HepG2 (cell line): ENCODE results near the gene SIVA1. TPM values are rescaled to one million over a fixed set of nuclear protein-coding genes. Genes with fewer than 3 reads are reported as not detected.
A peak's percentile ranks its signal among the peaks of the same experiment; 100 is the strongest.

Source experiments
- AKAP8 ChIP-seq: sonication (generic); formaldehyde crosslinking; IDR thresholded peaks from 2 replicates; pipeline ENCODE4 v1.5.1; 2020; ENCODE audit warnings: mild to moderate bottlenecking, missing genetic modification reagents
- FOXM1 ChIP-seq: sonication (generic); formaldehyde crosslinking; IDR thresholded peaks from 2 replicates; pipeline ENCODE4 v1.5.0; 2020; ENCODE audit warnings: missing genetic modification reagents
- HES4 ChIP-seq: sonication (generic); formaldehyde crosslinking; IDR thresholded peaks from 2 replicates; pipeline ENCODE4 v1.9.0; 2021; ENCODE audit warnings: mild to moderate bottlenecking, missing genetic modification reagents, borderline replicate concordance
- JUNB ChIP-seq: sonication (generic); formaldehyde crosslinking; IDR thresholded peaks from 2 replicates; pipeline ENCODE4 v1.8.0; 2022; ENCODE audit warnings: missing genetic modification reagents, mild to moderate bottlenecking, borderline replicate concordance
- MEIS2 ChIP-seq: sonication (generic); formaldehyde crosslinking; IDR thresholded peaks from 2 replicates; pipeline ENCODE4 v1.9.0; 2021; ENCODE audit warnings: mild to moderate bottlenecking, missing genetic modification reagents
- NCOR1 ChIP-seq: fragments of 200-600 bp; sonication (generic); IDR thresholded peaks from 2 replicates; pipeline ENCODE4 v1.7.0; 2017; ENCODE audit warnings: antibody characterized with exemption, low read length, borderline replicate concordance
- NFE2L2 ChIP-seq: fragments of 150-350 bp; IDR thresholded peaks from 2 replicates; pipeline ENCODE4 v1.6.1; 2014; ENCODE audit warnings: low read length
- PHF20 ChIP-seq: sonication (generic); formaldehyde crosslinking; IDR thresholded peaks from 2 replicates; pipeline ENCODE4 v1.5.0; 2020; ENCODE audit warnings: mild to moderate bottlenecking, missing genetic modification reagents
- POLR2A ChIP-seq, 2 experiments: IDR thresholded peaks; 2 replicates each; pipeline ENCODE4 v1.6.1; 2011; ENCODE audit warnings: low read depth in 2 of 2, low read length in 2 of 2, mild to moderate bottlenecking in 1 of 2, moderate library complexity in 1 of 2; ENCODE audit not compliant: insufficient read depth in 1 of 2
- PPARG ChIP-seq: conservative IDR thresholded peaks from 2 replicates; pipeline ENCODE4 v1.6.1; 2016; ENCODE audit warnings: missing biosample characterization, missing genetic modification reagents
- PRPF4 ChIP-seq: fragments of 200-400 bp; formaldehyde crosslinking; IDR thresholded peaks from 2 replicates; pipeline ENCODE4 v1.6.1; 2016; ENCODE audit warnings: low read length, low read depth; ENCODE audit not compliant: poor library complexity, severe bottlenecking
- SKI ChIP-seq: fragments of 450-650 bp; IDR thresholded peaks from one replicate; pipeline ENCODE4 v1.6.1; 2018; ENCODE audit warnings: mild to moderate bottlenecking; ENCODE audit not compliant: partially characterized antibody
- SNAPC2 ChIP-seq: sonication (generic); formaldehyde crosslinking; IDR thresholded peaks from 2 replicates; pipeline ENCODE4 v1.8.1; 2022; ENCODE audit warnings: mild to moderate bottlenecking, missing genetic modification reagents
- SOX6 ChIP-seq, 2 experiments: fragments of 450-650 bp in 1 of 2; sonication (generic) in 1 of 2; formaldehyde crosslinking in 1 of 2; IDR thresholded peaks; 2 replicates each; pipeline versions ENCODE4 v1.4.0 to v1.6.1; 2017 to 2020; ENCODE audit warnings: antibody characterized with exemption in 1 of 2, mild to moderate bottlenecking in 1 of 2, missing genetic modification reagents in 1 of 2
- ZNF382 ChIP-seq: sonication (generic); formaldehyde crosslinking; IDR thresholded peaks from 2 replicates; pipeline ENCODE4 v1.5.0; 2020; ENCODE audit warnings: missing genetic modification reagents, mild to moderate bottlenecking, borderline replicate concordance
- ZNF510 ChIP-seq: sonication (generic); formaldehyde crosslinking; IDR thresholded peaks from 2 replicates; pipeline ENCODE4 v1.4.0; 2020; ENCODE audit warnings: low read depth, mild to moderate bottlenecking, missing genetic modification reagents
- polyA plus RNA-seq, 8 experiments: library from polyadenylated mRNA; depleted of rRNA in 3 of 8; stranded (reverse) in 7 of 8; unstranded in 1 of 8; fragments of >200 nt; fragmentation: Illumina TruSeq in 4 of 8; extraction: Trizol in 4 of 8; gene quantifications; 2 replicates each; pipeline versions ENCODE4 v1.2.1 to v1.2.3, GENCODE V29; 2011 to 2016; ENCODE audit warnings: low read depth in 4 of 8, missing spikeins in 1 of 8, mixed read lengths in 1 of 8; ENCODE audit not compliant: insufficient read depth in 1 of 8
- total RNA-seq, 5 experiments: library from RNA; depleted of rRNA; stranded (reverse); fragments of >200 nt; fragmentation: Illumina TruSeq; extraction: Trizol; gene quantifications; 2 replicates each; pipeline ENCODE4 v1.2.3, GENCODE V29; 2016; ENCODE audit warnings: low read depth in 1 of 5
- TF ChIP-seq, protein P1 (sequence below): sonication (generic); formaldehyde crosslinking; IDR thresholded peaks from 2 replicates; pipeline ENCODE4 v1.8.1; 2023; ENCODE audit warnings: mild to moderate bottlenecking, missing genetic modification reagents, borderline replicate concordance
- TF ChIP-seq, protein P2 (sequence below): IDR thresholded peaks from 2 replicates; pipeline ENCODE4 v1.6.1; 2016; ENCODE audit warnings: missing compliant biosample characterization, missing genetic modification reagents, borderline replicate concordance
- TF ChIP-seq, protein P3 (sequence below): IDR thresholded peaks from 2 replicates; pipeline ENCODE4 v1.6.1; 2018; ENCODE audit warnings: missing genetic modification reagents, mild to moderate bottlenecking, missing compliant biosample characterization
- TF ChIP-seq, protein P4 (sequence below): sonication (generic); formaldehyde crosslinking; IDR thresholded peaks from 2 replicates; pipeline ENCODE4 v1.4.0; 2020; ENCODE audit warnings: mild to moderate bottlenecking, missing genetic modification reagents
- TF ChIP-seq, protein P5 (sequence below): sonication (generic); formaldehyde crosslinking; IDR thresholded peaks from 2 replicates; pipeline ENCODE4 v1.4.0; 2020; ENCODE audit warnings: missing genetic modification reagents, mild to moderate bottlenecking, borderline replicate concordance
- TF ChIP-seq, protein P6 (sequence below): sonication (generic); formaldehyde crosslinking; IDR thresholded peaks from 2 replicates; pipeline ENCODE4 v1.4.0; 2020; ENCODE audit warnings: missing genetic modification reagents

The SIVA1 gene
- total and polyA plus RNA-seq, 2 of the 13 experiments (the other 11 are each of a cell fraction or from before 2014, with no cell fraction given) = 123 to 186 TPM

DNA sequence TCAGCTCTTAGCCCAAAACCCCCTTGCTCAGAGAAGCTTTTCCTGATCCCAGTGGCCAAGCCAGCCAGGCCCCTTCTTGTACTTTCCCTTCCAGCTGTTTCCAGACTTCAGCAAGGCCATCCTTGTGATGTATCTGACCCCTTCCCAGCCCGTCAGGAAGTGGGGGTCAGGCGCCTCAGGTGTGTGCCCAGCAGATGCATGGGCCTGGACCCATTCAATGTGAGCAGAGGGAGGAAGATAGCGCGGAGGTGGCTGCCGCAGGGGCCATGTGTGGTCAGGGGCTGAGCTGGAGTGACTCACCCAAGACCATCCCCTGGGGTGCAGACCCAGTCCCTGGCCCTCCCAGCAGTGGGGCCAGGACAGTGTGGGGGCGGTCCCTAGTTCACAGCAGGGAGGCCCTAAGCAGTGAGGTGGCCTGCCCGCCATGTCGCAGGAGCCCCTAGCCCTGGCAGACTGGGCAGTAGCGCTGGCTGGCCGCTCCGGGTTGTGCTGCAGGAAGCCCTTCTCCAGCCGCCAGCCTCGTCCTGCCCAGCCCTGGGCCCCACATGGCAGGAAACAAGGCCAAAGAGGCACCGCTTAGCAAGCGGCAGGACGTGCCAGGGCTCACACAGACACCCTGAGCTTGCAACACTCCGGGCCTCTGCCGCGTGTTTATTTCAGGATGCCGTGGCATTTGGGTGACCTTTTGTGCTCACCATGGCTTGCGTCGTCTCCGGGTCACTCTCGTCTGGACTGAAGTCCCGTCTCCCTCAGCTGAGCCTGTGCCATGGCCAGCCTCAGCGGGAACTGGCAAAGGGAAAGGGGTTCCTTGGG, 16.9 kb upstream of the SIVA1 start (continued):
- TF ChIP-seq HES4 (CRISPR knock-in tag) (peak; percentile 62; the same call in 1 of the 2 replicates), SNAPC2 (CRISPR knock-in tag) (no peak), PRPF4 (no peak), ZNF510 (CRISPR knock-in tag) (peak; percentile 49; the same call in 1 of the 2 replicates), NFE2L2 (no peak), POLR2A (IDR thresholded peaks at IDR 0.05; ENCODE audit: insufficient read depth in 1 of 2, low read depth in 2 of 2, low read length in 2 of 2) (peak in 1 of 2 experiments; percentile 38; a peak in 1 of 4 replicates), MEIS2 (peak; percentile 93), SOX6 (IDR thresholded peaks at IDR 0.05) (no peak), SOX6 (CRISPR knock-in tag; IDR thresholded peaks at IDR 0.05) (peak; percentile 49; the same call in 1 of the 2 replicates), AKAP8 (CRISPR knock-in tag) (peak; percentile 85; the same call in 1 of the 2 replicates), NCOR1 (no peak), FOXM1 (no peak), ZNF382 (CRISPR knock-in tag) (no peak), PHF20 (CRISPR knock-in tag) (0 out of 2 replicates have a peak, but pooled peaks have one; percentile 56), PPARG (peak; percentile 85; the same call in 1 of the 2 replicates), SKI (peak; percentile 93), JUNB (CRISPR knock-in tag) (no peak)
- TF ChIP-seq, protein P1, sequence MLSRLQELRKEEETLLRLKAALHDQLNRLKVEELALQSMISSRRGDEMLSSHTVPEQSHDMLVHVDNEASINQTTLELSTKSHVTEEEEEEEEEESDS = no peak
- TF ChIP-seq, protein P2, sequence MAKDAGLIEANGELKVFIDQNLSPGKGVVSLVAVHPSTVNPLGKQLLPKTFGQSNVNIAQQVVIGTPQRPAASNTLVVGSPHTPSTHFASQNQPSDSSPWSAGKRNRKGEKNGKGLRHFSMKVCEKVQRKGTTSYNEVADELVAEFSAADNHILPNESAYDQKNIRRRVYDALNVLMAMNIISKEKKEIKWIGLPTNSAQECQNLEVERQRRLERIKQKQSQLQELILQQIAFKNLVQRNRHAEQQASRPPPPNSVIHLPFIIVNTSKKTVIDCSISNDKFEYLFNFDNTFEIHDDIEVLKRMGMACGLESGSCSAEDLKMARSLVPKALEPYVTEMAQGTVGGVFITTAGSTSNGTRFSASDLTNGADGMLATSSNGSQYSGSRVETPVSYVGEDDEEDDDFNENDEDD = peak; percentile 94
- TF ChIP-seq, protein P3, sequence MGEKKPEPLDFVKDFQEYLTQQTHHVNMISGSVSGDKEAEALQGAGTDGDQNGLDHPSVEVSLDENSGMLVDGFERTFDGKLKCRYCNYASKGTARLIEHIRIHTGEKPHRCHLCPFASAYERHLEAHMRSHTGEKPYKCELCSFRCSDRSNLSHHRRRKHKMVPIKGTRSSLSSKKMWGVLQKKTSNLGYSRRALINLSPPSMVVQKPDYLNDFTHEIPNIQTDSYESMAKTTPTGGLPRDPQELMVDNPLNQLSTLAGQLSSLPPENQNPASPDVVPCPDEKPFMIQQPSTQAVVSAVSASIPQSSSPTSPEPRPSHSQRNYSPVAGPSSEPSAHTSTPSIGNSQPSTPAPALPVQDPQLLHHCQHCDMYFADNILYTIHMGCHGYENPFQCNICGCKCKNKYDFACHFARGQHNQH (CRISPR knock-in tag) = peak; percentile 98
- TF ChIP-seq, protein P4, sequence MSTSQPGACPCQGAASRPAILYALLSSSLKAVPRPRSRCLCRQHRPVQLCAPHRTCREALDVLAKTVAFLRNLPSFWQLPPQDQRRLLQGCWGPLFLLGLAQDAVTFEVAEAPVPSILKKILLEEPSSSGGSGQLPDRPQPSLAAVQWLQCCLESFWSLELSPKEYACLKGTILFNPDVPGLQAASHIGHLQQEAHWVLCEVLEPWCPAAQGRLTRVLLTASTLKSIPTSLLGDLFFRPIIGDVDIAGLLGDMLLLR (CRISPR knock-in tag) = no peak
- TF ChIP-seq, protein P5, sequence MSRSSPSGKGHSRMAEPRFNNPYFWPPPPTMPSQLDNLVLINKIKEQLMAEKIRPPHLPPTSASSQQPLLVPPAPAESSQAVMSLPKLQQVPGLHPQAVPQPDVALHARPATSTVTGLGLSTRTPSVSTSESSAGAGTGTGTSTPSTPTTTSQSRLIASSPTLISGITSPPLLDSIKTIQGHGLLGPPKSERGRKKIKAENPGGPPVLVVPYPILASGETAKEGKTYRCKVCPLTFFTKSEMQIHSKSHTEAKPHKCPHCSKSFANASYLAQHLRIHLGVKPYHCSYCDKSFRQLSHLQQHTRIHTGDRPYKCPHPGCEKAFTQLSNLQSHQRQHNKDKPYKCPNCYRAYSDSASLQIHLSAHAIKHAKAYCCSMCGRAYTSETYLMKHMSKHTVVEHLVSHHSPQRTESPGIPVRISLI (CRISPR knock-in tag) = peak; percentile 57; the same call in 1 of the 2 replicates
- TF ChIP-seq, protein P6, sequence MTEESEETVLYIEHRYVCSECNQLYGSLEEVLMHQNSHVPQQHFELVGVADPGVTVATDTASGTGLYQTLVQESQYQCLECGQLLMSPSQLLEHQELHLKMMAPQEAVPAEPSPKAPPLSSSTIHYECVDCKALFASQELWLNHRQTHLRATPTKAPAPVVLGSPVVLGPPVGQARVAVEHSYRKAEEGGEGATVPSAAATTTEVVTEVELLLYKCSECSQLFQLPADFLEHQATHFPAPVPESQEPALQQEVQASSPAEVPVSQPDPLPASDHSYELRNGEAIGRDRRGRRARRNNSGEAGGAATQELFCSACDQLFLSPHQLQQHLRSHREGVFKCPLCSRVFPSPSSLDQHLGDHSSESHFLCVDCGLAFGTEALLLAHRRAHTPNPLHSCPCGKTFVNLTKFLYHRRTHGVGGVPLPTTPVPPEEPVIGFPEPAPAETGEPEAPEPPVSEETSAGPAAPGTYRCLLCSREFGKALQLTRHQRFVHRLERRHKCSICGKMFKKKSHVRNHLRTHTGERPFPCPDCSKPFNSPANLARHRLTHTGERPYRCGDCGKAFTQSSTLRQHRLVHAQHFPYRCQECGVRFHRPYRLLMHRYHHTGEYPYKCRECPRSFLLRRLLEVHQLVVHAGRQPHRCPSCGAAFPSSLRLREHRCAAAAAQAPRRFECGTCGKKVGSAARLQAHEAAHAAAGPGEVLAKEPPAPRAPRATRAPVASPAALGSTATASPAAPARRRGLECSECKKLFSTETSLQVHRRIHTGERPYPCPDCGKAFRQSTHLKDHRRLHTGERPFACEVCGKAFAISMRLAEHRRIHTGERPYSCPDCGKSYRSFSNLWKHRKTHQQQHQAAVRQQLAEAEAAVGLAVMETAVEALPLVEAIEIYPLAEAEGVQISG (CRISPR knock-in tag) = peak; percentile 80
